ENCODE data around the gene PRDM16.

DNA sequence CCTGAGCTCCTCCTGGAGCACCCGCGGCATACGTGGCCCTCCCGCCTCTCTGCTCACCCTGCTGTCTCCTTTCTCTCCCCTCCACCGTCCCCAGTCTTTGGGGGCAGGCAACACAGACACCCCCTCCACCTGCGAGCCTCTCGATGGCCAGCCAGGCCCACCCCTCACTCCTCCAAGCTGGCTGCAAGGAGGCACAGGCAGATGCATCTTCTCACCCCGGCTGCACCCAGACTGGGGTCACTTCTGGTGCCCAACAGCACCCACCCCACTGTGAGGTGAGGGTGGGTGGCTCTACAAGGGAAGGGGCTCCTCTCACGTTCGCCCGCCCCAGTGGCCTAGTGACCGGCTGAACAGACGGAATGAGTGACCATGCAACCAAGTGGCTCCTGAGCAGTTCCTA is 277.5 kb downstream of the PRDM16 start:
- TF ChIP-seq CTCF (conservative IDR thresholded peaks at IDR 0.05; ENCODE audit: low read depth, low read length): no peak
- no peak for TF ChIP-seq EZH2 (IDR thresholded peaks at IDR 0.05; ENCODE audit: low read length, unreplicated experiment)
